Measurements from ENCODE around the gene EPS8L2. TPM values are rescaled to one million over a fixed set of nuclear protein-coding genes. Genes with fewer than 3 reads are reported as not detected.

EPS8L2 gene
- total RNA-seq, 2 donors from 2014 or later = 126 to 153 TPM

GRCh38 chr11:726278-727220 lies 20.5 kb downstream of the EPS8L2 start:
- DNase-seq (peak; percentile 83 to 90 (median 90)), ATAC-seq (peak; percentile 61)
- intact Hi-C loops (cut with DNase I) = loop anchor here (10.0 kb wide), 1 partner anchor 172 kb away; no protein-coding TSS in a partner anchor
- Histone ChIP-seq H3K9me3 (no peaks in the 10 kb centered on the region), H3K27me3 (peaks cover 0 to 4% of the 10 kb centered on the region in 2 donors), H3K27ac (peak overlapping the region; percentile 56 to 86 (median 74)), H3K36me3 (replicated peaks in 1 of 2; ENCODE audit: insufficient read depth in 1 of 2, low read depth in 2 of 2) (no peaks in the 10 kb centered on the region), H3K4me3 (no peak overlapping the region), H3K4me1 (peaks cover 34% of the 10 kb centered on the region)
- TF ChIP-seq CTCF (IDR thresholded peaks at IDR 0.05) (no peak), POLR2A (IDR thresholded peaks at IDR 0.05) (peak in 2 of 3 donors; percentile 25 to 27)
- 20% methylated on average over 50 of the region's 61 CpGs; no CpG with 5 or more reads in 1 of the 2 donors for WGBS, 2 donors

- DNase-seq (peak in 1 of 4 donors; percentile 14), ATAC-seq (no peak)
- TF ChIP-seq POLR2A (IDR thresholded peaks at IDR 0.05) = no peak
- TF ChIP-seq CTCF (IDR thresholded peaks at IDR 0.05) = no peak
- peaks cover 0 to 4% of the 10 kb centered on the region in 2 donors for H3K27me3 ChIP-seq
- H3K9me3 ChIP-seq = no peaks in the 10 kb centered on the region
- H3K4me3 ChIP-seq = no peak overlapping the region
- H3K27ac ChIP-seq = peak overlapping the region in 3 of 4 donors; percentile 74 to 86 (median 75)
- peaks cover 34% of the 10 kb centered on the region for H3K4me1 ChIP-seq
- H3K36me3 ChIP-seq (replicated peaks in 1 of 2; ENCODE audit: insufficient read depth in 1 of 2, low read depth in 2 of 2) = no peaks in the 10 kb centered on the region
- WGBS, 2 donors = 90 to 93% methylated on average over 8 to 12 of the region's 12 CpGs
- intact Hi-C loops (cut with DNase I) = loop anchor here (10.0 kb wide), 1 partner anchor 172 kb away; no protein-coding TSS in a partner anchor
Measured at GRCh38 chr11:727281-727701, 21.3 kb downstream of the EPS8L2 start.

GRCh38 chr11:727859-728748 lies 22.1 kb downstream of the EPS8L2 start:
- Histone ChIP-seq H3K4me1 (peaks cover 34% of the 10 kb centered on the region), H3K36me3 (replicated peaks in 1 of 2; ENCODE audit: insufficient read depth in 1 of 2, low read depth in 2 of 2) (no peaks in the 10 kb centered on the region), H3K4me3 (no peak overlapping the region), H3K9me3 (no peaks in the 10 kb centered on the region), H3K27ac (peak overlapping the region in 3 of 4 donors; percentile 22 to 86 (median 74)), H3K27me3 (peaks cover 0 to 4% of the 10 kb centered on the region in 2 donors)
- TF ChIP-seq CTCF (IDR thresholded peaks at IDR 0.05) (peak; percentile 95 to 100 (median 99)), POLR2A (IDR thresholded peaks at IDR 0.05) (no peak)
- DNase-seq (peak; percentile 86 to 92 (median 90)), ATAC-seq (peak; percentile 83)
- WGBS, 2 donors = 20 to 22% methylated on average over 4 to 24 of the region's 31 CpGs
- intact Hi-C loops (cut with DNase I) = loop anchor here (10.0 kb wide), 1 partner anchor 173 kb away; no protein-coding TSS in a partner anchor

- intact Hi-C loops (cut with DNase I) = loop anchor here (10.0 kb wide), 1 partner anchor 174 kb away; no protein-coding TSS in a partner anchor
- Histone ChIP-seq H3K27ac (no peak overlapping the region), H3K4me3 (no peak overlapping the region), H3K4me1 (peaks cover 34% of the 10 kb centered on the region), H3K36me3 (replicated peaks in 1 of 2; ENCODE audit: insufficient read depth in 1 of 2, low read depth in 2 of 2) (no peaks in the 10 kb centered on the region), H3K27me3 (peaks cover 0 to 4% of the 10 kb centered on the region in 2 donors), H3K9me3 (no peaks in the 10 kb centered on the region)
- no peak for ATAC-seq
- 60 to 100% methylated on average over 1 to 14 of the region's 15 CpGs for WGBS, 2 donors
- DNase-seq = peak in 1 of 4 donors; percentile 14
- TF ChIP-seq CTCF (IDR thresholded peaks at IDR 0.05) = no peak
- no peak for TF ChIP-seq POLR2A (IDR thresholded peaks at IDR 0.05)
Measured at GRCh38 chr11:728901-729491, 23.0 kb downstream of the EPS8L2 start.

Data from body of pancreas (tissue), 4 donors.